ENCODE measurements around the gene AUP1. TPM values are rescaled to one million over a fixed set of nuclear protein-coding genes. Genes with fewer than 3 reads are reported as not detected.
A peak's percentile ranks its signal among the peaks of the same experiment; 100 is the strongest.

AUP1 gene
- polyA plus RNA-seq, 1 donor from 2014 or later: 153 TPM

GRCh38 chr2:74530239-74531187 lies 1.0 kb upstream of the AUP1 start:
- Histone ChIP-seq H3K9me2 (ENCODE audit: insufficient read depth, low read length) (no peaks in the 10 kb centered on the region), H3F3A (ENCODE audit: insufficient read depth, low read length, poor library complexity, severe bottlenecking) (no peaks in the 10 kb centered on the region), H3K36me3 (ENCODE audit: insufficient read depth, low read length) (no peaks in the 10 kb centered on the region), H4K20me1 (ENCODE audit: insufficient read depth) (no peaks in the 10 kb centered on the region), H3K79me2 (replicated peaks; ENCODE audit: insufficient read depth, low read length) (peaks cover 14% of the 10 kb centered on the region), H3K4me3 (ENCODE audit: low read length) (peak overlapping the region; percentile 73), H3K27me3 (ENCODE audit: insufficient read depth, low read depth, low read length) (no peaks in the 10 kb centered on the region), H3K9ac (ENCODE audit: low read length) (peak overlapping the region; percentile 78), H3K9me3 (ENCODE audit: low read length) (no peaks in the 10 kb centered on the region), H2AFZ (ENCODE audit: low read depth, low read length) (peak overlapping the region; percentile 40), H3K4me2 (ENCODE audit: low read length) (peak overlapping the region; percentile 86), H3K27ac (ENCODE audit: low read length) (peak overlapping the region; percentile 75)
- TF ChIP-seq SMC3 (conservative IDR thresholded peaks at IDR 0.05; ENCODE audit: poor library complexity) (no peak), EZH2 (IDR thresholded peaks at IDR 0.05; ENCODE audit: borderline replicate concordance, insufficient read depth, low read length, poor library complexity, severe bottlenecking) (no peak), EP300 (conservative IDR thresholded peaks at IDR 0.05; ENCODE audit: poor library complexity, severe bottlenecking) (no peak), REST (IDR thresholded peaks at IDR 0.05; ENCODE audit: borderline replicate concordance) (no peak), CTCF (IDR thresholded peaks at IDR 0.05; ENCODE audit: poor library complexity, severe bottlenecking) (no peak)

GRCh38 chr2:74528600-74529356 lies 728 bp downstream of the AUP1 start:
- no peaks in the 10 kb centered on the region for H3K36me3 ChIP-seq (ENCODE audit: insufficient read depth, low read length)
- no peaks in the 10 kb centered on the region for H3F3A ChIP-seq (ENCODE audit: insufficient read depth, low read length, poor library complexity, severe bottlenecking)
- peak overlapping the region; percentile 73 for H3K4me3 ChIP-seq (ENCODE audit: low read length)
- peak overlapping the region; percentile 40 for H2AFZ ChIP-seq (ENCODE audit: low read depth, low read length)
- H3K4me2 ChIP-seq (ENCODE audit: low read length): peak overlapping the region; percentile 79
- no peaks in the 10 kb centered on the region for H3K9me2 ChIP-seq (ENCODE audit: insufficient read depth, low read length)
- peak overlapping the region; percentile 75 for H3K27ac ChIP-seq (ENCODE audit: low read length)
- no peaks in the 10 kb centered on the region for H4K20me1 ChIP-seq (ENCODE audit: insufficient read depth)
- H3K27me3 ChIP-seq (ENCODE audit: insufficient read depth, low read depth, low read length): no peaks in the 10 kb centered on the region
- H3K79me2 ChIP-seq (replicated peaks; ENCODE audit: insufficient read depth, low read length): peaks cover 14% of the 10 kb centered on the region
- no peak for TF ChIP-seq SMC3 (conservative IDR thresholded peaks at IDR 0.05; ENCODE audit: poor library complexity)
- no peak for TF ChIP-seq REST (IDR thresholded peaks at IDR 0.05; ENCODE audit: borderline replicate concordance)
- no peak for TF ChIP-seq POLR2AphosphoS5 (IDR thresholded peaks at IDR 0.05)
- TF ChIP-seq CTCF (IDR thresholded peaks at IDR 0.05; ENCODE audit: poor library complexity, severe bottlenecking): no peak
- no peak for TF ChIP-seq RAD21 (conservative IDR thresholded peaks at IDR 0.05)
- no peak for TF ChIP-seq EP300 (conservative IDR thresholded peaks at IDR 0.05; ENCODE audit: poor library complexity, severe bottlenecking)
- TF ChIP-seq MXI1 (conservative IDR thresholded peaks at IDR 0.05; ENCODE audit: poor library complexity, severe bottlenecking): no peak
- no peak for TF ChIP-seq TAF1 (IDR thresholded peaks at IDR 0.05; ENCODE audit: low read depth)
- no peak for TF ChIP-seq EZH2 (IDR thresholded peaks at IDR 0.05; ENCODE audit: borderline replicate concordance, insufficient read depth, low read length, poor library complexity, severe bottlenecking)
- H3K9ac ChIP-seq (ENCODE audit: low read length): peak overlapping the region; percentile 78
- no peaks in the 10 kb centered on the region for H3K9me3 ChIP-seq (ENCODE audit: low read length)
